Measurements from ENCODE around the gene GXYLT2. TPM values are rescaled to one million over a fixed set of nuclear protein-coding genes. Genes with fewer than 3 reads are reported as not detected.

Gene GXYLT2
- total RNA-seq, 3 donors from 2014 or later: 5.6 to 15.4 (median 7.4) TPM

DNA sequence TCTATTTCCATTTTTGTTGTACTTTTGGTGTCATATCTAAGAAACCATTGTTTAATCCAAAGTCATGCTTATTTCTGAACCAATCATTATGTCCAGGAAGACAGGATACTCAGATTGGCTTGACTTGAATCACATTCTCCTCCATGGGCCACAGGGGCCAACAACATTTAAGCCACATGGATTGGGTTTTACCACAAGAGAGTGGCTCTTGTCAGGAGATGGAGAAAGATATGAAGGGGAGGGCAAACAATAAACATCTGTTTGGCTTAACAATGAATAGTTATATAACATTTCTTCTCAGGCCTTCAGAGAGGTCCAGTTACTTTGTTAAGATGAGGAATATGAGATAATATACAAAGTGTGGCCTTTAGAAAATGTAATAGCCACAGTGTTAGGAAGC lies 44.6 kb downstream of the GXYLT2 start:
- H3K36me3 ChIP-seq: no peaks in the 10 kb centered on the region
- H3K4me1 ChIP-seq: no peaks in the 10 kb centered on the region
- intact Hi-C loops (cut with DNase I; ENCODE audit: low total_unique reads): loop anchor here (10.0 kb wide), 1 partner anchor 528 kb away; no protein-coding TSS in a partner anchor
- H3K27ac ChIP-seq: no peak overlapping the region
- DNase-seq (ENCODE audit: low spot score in 2 of 2): no peak
- H3K9me3 ChIP-seq: no peaks in the 10 kb centered on the region
- H3K27me3 ChIP-seq: no peaks in the 10 kb centered on the region
- no peak for TF ChIP-seq POLR2AphosphoS5 (IDR thresholded peaks at IDR 0.05)
- no peak for TF ChIP-seq POLR2A (IDR thresholded peaks at IDR 0.05)
- TF ChIP-seq, protein P1, sequence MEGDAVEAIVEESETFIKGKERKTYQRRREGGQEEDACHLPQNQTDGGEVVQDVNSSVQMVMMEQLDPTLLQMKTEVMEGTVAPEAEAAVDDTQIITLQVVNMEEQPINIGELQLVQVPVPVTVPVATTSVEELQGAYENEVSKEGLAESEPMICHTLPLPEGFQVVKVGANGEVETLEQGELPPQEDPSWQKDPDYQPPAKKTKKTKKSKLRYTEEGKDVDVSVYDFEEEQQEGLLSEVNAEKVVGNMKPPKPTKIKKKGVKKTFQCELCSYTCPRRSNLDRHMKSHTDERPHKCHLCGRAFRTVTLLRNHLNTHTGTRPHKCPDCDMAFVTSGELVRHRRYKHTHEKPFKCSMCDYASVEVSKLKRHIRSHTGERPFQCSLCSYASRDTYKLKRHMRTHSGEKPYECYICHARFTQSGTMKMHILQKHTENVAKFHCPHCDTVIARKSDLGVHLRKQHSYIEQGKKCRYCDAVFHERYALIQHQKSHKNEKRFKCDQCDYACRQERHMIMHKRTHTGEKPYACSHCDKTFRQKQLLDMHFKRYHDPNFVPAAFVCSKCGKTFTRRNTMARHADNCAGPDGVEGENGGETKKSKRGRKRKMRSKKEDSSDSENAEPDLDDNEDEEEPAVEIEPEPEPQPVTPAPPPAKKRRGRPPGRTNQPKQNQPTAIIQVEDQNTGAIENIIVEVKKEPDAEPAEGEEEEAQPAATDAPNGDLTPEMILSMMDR (IDR thresholded peaks at IDR 0.05): no peak
- no peak overlapping the region for H3K4me3 ChIP-seq

DNA sequence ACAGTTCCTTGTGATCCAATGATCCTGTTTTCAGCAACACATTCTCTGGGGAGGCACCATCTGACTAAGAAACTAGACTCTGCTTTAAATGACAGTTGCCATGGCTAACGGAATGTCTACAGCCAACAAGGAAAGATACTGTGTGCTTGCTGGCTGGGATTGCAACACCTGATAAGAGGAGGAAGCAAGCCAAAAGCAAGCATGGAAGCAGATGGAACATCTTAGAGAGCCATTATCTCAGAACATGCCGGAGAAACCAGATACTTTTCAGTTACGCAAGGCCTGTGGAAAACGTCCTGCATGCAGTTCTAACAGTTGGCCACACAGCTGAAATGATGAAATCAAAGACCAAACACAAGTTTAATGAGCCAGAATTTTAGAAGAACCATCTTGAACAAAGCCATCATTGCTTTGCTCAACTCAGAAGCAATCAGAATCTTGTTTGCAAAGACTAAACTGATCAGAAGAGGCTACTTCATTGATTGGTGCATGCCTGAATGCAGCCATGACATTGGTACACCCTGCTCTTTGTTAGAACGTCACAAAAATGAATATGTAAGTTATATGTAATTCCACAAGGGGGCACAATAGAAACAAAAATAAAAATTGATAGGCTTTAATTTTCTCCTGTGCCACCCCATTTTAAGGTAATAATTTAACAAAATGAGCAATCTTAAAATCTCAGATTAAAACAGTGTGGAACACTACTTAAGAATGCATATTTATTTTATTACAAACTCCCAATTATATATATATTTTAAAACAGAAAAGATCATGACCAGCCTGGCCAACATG lies 50.8 kb downstream of the GXYLT2 start:
- Histone ChIP-seq H3K9me3 (no peaks in the 10 kb centered on the region), H3K27ac (peak overlapping the region; percentile 40 to 60), H3K4me1 (no peaks in the 10 kb centered on the region), H3K4me3 (no peak overlapping the region), H3K27me3 (no peaks in the 10 kb centered on the region), H3K36me3 (no peaks in the 10 kb centered on the region)
- peak in 1 of 2 donors; percentile 36 for DNase-seq (ENCODE audit: low spot score in 2 of 2)
- TF ChIP-seq POLR2AphosphoS5 (IDR thresholded peaks at IDR 0.05) (peak; percentile 73 to 97 (median 91)), POLR2A (IDR thresholded peaks at IDR 0.05) (no peak)
- TF ChIP-seq, protein P1 (IDR thresholded peaks at IDR 0.05): peak; percentile 66 to 86 (median 82)
- intact Hi-C loops (cut with DNase I; ENCODE audit: low total_unique reads): loop anchor here (10.0 kb wide), 1 partner anchor 534 kb away; no protein-coding TSS in a partner anchor

DNA sequence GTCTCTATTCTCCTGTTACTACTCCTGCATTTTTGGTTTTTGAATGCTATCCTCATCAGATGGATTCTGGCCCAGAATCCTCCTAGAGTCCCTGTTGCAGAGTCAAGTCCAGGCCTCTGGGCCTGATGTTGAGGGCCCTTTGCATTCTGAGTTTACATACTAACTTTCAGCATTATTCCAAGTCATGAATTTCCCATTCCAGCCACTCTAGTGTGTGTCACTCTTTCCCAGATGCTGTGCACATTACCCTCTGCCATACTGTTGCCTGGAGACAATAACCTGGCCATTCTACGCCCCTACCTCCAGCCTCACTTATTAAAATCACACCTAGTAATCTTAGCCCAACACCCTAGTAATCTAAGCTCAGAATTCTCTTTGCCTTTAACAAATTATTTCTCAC lies 53.4 kb downstream of the GXYLT2 start:
- intact Hi-C loops (cut with DNase I; ENCODE audit: low total_unique reads): no loop called here
- TF ChIP-seq, protein P1 (IDR thresholded peaks at IDR 0.05): no peak
- TF ChIP-seq POLR2AphosphoS5 (IDR thresholded peaks at IDR 0.05): no peak
- no peak for TF ChIP-seq POLR2A (IDR thresholded peaks at IDR 0.05)
- H3K27me3 ChIP-seq: no peaks in the 10 kb centered on the region
- no peaks in the 10 kb centered on the region for H3K9me3 ChIP-seq
- no peaks in the 10 kb centered on the region for H3K4me1 ChIP-seq
- no peak overlapping the region for H3K27ac ChIP-seq
- H3K4me3 ChIP-seq: no peak overlapping the region
- no peak for DNase-seq (ENCODE audit: low spot score in 2 of 2)
- no peaks in the 10 kb centered on the region for H3K36me3 ChIP-seq

DNA sequence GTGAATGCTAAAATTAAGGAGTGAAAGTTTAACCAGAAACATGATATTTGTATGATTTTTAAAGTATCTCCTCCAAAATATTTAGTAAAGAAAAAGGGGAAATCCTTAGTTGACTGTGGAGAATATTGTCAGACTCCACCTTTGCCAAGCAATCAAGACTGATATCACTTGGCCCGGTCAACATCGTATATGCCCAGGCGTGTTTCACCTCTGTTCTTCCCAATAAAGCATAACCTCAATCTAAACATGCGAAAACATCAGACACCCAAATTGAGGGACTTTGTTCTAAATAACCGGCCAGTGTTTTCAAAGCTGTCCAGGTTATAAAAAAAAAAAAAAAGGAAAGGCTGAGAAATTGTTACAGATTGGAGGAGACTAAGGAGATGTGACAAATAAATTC lies 54.6 kb downstream of the GXYLT2 start:
- TF ChIP-seq POLR2AphosphoS5 (IDR thresholded peaks at IDR 0.05) (no peak), POLR2A (IDR thresholded peaks at IDR 0.05) (no peak)
- TF ChIP-seq, protein P1 (IDR thresholded peaks at IDR 0.05): no peak
- Histone ChIP-seq H3K4me3 (no peak overlapping the region), H3K9me3 (no peaks in the 10 kb centered on the region), H3K27me3 (no peaks in the 10 kb centered on the region), H3K36me3 (no peaks in the 10 kb centered on the region), H3K27ac (no peak overlapping the region), H3K4me1 (no peaks in the 10 kb centered on the region)
- no peak for DNase-seq (ENCODE audit: low spot score in 2 of 2)
- intact Hi-C loops (cut with DNase I; ENCODE audit: low total_unique reads): no loop called here

DNA sequence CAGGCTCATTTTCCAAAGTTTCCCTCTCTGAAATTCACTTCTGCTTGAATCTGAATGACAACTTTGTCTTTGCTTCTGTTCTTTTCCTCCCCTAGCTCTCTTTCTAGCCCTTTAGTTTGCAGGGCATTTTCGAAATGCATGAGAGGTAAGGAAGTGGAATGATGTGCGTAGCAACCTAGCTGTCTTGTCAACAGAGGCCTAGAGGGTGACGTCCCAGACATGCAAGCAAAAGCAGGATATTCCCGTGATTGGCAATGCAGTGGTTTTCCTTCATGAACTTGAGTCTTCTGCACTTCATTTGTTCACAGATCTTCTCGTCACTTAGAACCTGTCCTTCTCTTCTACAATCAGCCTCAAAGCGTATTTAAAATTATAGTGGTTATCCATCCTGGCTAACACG lies 56.9 kb downstream of the GXYLT2 start:
- intact Hi-C loops (cut with DNase I; ENCODE audit: low total_unique reads): no loop called here
- Histone ChIP-seq H3K27me3 (no peaks in the 10 kb centered on the region), H3K9me3 (no peaks in the 10 kb centered on the region), H3K4me1 (no peaks in the 10 kb centered on the region), H3K4me3 (no peak overlapping the region), H3K36me3 (no peaks in the 10 kb centered on the region), H3K27ac (no peak overlapping the region)
- no peak for TF ChIP-seq POLR2A (IDR thresholded peaks at IDR 0.05)
- no peak for TF ChIP-seq POLR2AphosphoS5 (IDR thresholded peaks at IDR 0.05)
- TF ChIP-seq, protein P1 (IDR thresholded peaks at IDR 0.05): no peak
- no peak for DNase-seq (ENCODE audit: low spot score in 2 of 2)
